PC-3 (cell line): ENCODE data around the gene FBXO10.

Experiments
- EZH2 ChIP-seq: fragments of 300-600 bp; sonication (generic); IDR thresholded peaks from one replicate; pipeline ENCODE4 v1.6.1; 2017; ENCODE audit warnings: antibody characterized with exemption, mild to moderate bottlenecking, low read length; ENCODE audit not compliant: unreplicated experiment
- EZH2phosphoT487 ChIP-seq: fragments of 300-600 bp; sonication (generic); IDR thresholded peaks from 2 replicates; pipeline ENCODE4 v1.6.1; 2018; ENCODE audit warnings: mild to moderate bottlenecking, antibody characterized with exemption, low read length, borderline replicate concordance
- TF ChIP-seq, protein P1 (sequence below): fragments of 300-600 bp; sonication (generic); conservative IDR thresholded peaks from 2 replicates; pipeline ENCODE4 v1.5.1; 2017; ENCODE audit warnings: antibody characterized with exemption, low read depth, mild to moderate bottlenecking, low read length

- no peak for TF ChIP-seq EZH2
- TF ChIP-seq, protein P1, sequence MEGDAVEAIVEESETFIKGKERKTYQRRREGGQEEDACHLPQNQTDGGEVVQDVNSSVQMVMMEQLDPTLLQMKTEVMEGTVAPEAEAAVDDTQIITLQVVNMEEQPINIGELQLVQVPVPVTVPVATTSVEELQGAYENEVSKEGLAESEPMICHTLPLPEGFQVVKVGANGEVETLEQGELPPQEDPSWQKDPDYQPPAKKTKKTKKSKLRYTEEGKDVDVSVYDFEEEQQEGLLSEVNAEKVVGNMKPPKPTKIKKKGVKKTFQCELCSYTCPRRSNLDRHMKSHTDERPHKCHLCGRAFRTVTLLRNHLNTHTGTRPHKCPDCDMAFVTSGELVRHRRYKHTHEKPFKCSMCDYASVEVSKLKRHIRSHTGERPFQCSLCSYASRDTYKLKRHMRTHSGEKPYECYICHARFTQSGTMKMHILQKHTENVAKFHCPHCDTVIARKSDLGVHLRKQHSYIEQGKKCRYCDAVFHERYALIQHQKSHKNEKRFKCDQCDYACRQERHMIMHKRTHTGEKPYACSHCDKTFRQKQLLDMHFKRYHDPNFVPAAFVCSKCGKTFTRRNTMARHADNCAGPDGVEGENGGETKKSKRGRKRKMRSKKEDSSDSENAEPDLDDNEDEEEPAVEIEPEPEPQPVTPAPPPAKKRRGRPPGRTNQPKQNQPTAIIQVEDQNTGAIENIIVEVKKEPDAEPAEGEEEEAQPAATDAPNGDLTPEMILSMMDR: no peak
- no peak for TF ChIP-seq EZH2phosphoT487
Observed at GRCh38 chr9:37471942-37472684, 104.1 kb downstream of the FBXO10 start.
